ENCODE data around the gene GEMIN8.

DNA sequence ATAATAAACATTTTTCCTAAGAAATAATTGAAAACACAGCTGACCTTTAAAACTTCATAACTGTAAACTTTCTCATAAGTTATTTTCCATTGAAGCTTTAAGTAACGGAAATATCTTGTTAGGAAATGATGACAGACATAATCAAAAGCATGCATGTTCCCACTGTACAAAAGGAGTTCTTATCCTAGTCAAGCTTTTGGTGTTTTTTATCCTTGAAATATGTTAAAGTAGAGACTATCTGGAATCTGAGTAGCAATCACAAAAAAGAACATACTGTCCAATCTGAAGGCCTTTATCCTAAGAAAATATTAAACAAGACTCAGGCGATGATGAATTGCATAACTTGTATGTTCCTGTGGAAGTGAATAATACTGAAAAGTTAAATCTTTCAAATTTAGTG lies 14.4 kb downstream of the GEMIN8 start:
- TF ChIP-seq ZNF510 (tag by site-specific recombination; IDR thresholded peaks at IDR 0.05; ENCODE audit: insufficient replicate concordance) (no peak), YY1 (tag by site-specific recombination; IDR thresholded peaks at IDR 0.05) (no peak), ZNF777 (tag by site-specific recombination; IDR thresholded peaks at IDR 0.05; ENCODE audit: borderline replicate concordance) (no peak), HOXA7 (CRISPR knock-in tag; IDR thresholded peaks at IDR 0.05; ENCODE audit: borderline replicate concordance) (no peak), ZNF184 (tag by site-specific recombination; IDR thresholded peaks at IDR 0.05) (no peak), ATF2 (tag by site-specific recombination; IDR thresholded peaks at IDR 0.05; ENCODE audit: low read depth) (no peak), ZNF366 (tag by site-specific recombination; conservative IDR thresholded peaks at IDR 0.05) (no peak), ZNF121 (tag by site-specific recombination; IDR thresholded peaks at IDR 0.05) (no peak), ZNF274 (IDR thresholded peaks at IDR 0.05; ENCODE audit: low read length) (no peak), ZNF274 (tag by site-specific recombination; IDR thresholded peaks at IDR 0.05; ENCODE audit: borderline replicate concordance) (no peak), ZNF610 (tag by site-specific recombination; IDR thresholded peaks at IDR 0.05; ENCODE audit: borderline replicate concordance) (no peak)
- TF ChIP-seq, protein P1, sequence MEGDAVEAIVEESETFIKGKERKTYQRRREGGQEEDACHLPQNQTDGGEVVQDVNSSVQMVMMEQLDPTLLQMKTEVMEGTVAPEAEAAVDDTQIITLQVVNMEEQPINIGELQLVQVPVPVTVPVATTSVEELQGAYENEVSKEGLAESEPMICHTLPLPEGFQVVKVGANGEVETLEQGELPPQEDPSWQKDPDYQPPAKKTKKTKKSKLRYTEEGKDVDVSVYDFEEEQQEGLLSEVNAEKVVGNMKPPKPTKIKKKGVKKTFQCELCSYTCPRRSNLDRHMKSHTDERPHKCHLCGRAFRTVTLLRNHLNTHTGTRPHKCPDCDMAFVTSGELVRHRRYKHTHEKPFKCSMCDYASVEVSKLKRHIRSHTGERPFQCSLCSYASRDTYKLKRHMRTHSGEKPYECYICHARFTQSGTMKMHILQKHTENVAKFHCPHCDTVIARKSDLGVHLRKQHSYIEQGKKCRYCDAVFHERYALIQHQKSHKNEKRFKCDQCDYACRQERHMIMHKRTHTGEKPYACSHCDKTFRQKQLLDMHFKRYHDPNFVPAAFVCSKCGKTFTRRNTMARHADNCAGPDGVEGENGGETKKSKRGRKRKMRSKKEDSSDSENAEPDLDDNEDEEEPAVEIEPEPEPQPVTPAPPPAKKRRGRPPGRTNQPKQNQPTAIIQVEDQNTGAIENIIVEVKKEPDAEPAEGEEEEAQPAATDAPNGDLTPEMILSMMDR (tag by site-specific recombination; IDR thresholded peaks at IDR 0.05): no peak
